Raji (cell line): Measurements from ENCODE around the gene SNX5.

ENCODE experiments used
- POLR2A ChIP-seq: IDR thresholded peaks from 2 replicates; pipeline ENCODE4 v1.6.1; 2011; ENCODE audit warnings: low read depth, low read length, control low read depth; ENCODE audit not compliant: insufficient read depth

Gene SNX5

DNA sequence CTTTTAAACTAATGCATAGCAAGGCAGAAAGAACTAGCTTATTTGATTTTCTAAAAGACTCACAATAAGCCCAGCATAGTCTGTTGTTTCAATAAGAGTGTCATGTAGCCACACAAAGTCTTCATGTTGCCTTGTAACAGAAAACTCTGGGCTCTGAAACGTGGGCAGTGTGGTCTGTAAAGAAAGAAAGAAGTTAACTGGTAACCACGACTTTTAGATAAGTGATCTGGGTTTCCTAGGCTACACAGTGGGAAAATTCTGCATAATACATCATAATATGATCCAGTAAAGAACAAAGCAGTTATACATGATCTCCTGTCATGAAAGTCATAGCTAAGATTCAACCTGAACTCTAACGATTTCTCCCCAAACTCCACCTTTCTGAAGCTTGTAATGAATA lies 13.3 kb downstream of the SNX5 start:
- no peak for TF ChIP-seq POLR2A

DNA sequence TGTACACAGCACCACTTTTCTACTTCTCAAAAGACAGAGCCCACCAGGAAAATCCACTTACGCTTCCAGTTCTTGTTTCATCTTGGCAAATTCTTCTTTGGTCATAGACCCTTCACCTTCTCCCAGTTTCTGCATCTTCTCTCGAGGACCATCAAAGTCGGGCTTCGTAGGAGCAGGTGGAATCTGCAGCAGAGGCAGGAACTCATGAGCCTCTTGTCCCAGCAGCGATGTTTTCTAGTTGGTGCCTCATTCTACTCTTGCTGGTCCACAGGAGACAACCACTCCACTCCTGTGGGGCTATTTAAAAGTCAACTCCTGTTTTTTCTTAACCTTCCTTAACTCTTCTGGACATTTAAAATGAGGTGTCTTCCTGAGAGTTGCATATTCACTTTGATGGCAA lies 14.7 kb downstream of the SNX5 start:
- no peak for TF ChIP-seq POLR2A

DNA sequence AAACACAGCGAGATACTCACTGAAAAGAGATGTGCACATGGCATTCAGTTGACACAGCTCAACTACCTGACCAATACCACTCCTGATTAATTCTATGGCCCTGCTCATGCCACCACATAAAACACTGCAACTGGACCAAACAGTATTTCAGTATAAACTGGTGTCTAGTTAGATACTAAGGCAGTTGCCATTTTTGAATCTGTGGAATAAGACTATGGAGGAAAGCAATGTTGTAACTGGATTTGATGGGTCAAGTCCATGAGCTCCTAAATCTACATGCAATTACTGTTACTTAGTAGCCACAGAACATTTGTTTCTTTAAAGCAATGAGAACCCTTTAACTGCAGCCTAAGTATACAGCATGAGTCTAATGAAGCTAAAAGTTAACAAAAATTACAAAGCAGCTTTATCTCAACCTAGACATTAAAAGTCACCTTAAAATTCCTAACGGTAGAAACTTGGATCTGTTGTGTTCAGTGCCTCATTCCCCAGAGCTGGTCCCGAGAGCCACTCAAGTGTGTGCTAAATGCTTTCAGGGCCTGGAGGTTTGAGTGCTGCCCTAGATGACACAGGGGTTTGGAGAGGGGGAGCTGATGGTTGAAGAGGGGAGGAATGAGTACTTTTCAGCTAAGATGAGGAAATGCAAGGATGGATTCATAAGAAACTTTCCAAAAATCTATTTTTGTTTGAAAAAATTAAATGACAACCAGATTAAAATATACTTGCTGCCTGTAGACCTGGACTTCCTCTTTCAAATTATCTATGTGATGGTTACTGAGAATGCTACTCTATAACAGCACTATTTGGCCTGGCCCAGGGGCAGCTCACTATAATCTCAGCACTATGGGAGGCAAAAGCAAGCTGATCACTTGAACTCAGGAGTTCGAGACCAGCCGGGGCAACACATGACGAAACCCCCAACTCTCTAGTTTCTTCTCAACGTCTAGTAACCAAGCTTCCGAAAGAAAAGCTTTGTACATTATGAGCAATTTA lies 15.6 kb downstream of the SNX5 start:
- no peak for TF ChIP-seq POLR2A

DNA sequence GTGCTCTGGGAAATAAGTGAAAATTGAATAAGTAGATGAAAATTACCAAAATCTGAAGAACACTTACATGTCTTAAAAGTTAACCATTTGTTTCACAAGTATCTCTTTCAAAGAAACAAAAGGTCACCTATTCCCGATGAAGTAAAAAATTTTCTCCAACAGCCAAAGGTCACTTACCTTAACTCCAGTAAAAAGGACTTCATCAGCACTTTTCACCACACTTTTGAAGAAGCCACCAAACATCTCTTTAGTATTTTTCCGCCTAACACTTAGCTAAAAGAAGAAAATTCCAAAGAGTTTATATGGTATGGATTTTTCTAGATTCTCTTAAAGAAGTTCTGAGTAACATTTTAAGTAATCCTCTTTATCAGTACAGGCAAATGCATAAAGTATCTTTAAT lies 17.3 kb downstream of the SNX5 start:
- TF ChIP-seq POLR2A = no peak

DNA sequence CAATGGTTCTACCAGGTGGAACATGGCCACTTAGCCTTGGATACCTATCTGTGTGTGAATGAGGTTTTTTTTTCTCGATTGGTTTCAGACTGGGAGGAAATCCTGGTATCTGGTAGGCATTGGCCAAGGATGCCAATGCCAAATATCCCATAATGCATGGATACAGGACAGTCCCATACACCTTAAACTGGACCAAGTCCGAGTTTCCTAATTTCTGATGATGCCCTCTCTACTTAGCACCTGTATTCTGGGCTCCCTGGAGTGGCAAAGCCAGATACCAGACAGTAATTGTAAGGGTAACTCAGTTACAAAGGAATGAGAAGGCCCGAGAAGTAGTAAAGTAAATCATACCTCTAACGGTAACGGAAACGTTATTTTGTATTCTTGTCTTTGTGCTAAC lies 17.9 kb downstream of the SNX5 start:
- TF ChIP-seq POLR2A = no peak

DNA sequence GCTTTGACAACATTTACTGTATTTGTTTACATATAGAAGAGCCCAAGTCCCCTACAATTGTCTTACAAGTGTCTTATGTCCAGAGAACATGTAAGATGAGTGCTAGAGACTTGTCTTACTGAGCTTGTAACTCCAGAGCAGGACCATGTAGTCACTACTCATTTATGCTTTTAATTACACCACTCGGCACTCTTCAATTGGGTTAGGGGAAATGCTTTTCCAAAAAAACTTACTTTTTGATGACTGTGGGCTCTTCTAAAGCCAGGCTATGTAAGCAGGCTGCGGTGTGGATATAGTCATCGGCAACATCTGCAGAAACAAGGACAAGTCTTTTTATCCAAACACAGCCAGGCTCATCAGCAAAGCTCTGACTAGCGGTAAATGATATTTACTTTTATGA lies 18.7 kb downstream of the SNX5 start:
- TF ChIP-seq POLR2A = no peak

DNA sequence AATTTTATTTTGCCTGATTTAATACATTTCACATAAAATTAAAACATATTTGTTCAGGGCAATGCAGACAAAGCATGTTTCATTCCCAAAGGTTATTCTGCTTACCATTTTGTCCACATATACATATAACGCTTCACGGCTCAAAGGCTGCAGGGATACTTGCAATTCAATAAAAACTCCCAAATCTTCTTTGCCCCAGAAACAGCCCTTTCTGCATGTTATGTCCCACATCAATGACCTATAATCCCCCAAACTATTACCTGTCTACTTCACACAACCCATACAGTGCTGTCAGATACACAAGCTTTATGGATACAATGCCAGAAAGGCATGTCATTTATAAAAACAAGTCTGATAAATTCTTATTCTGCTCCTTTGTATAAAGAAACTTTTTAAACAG lies 20.2 kb downstream of the SNX5 start:
- TF ChIP-seq POLR2A = no peak

DNA sequence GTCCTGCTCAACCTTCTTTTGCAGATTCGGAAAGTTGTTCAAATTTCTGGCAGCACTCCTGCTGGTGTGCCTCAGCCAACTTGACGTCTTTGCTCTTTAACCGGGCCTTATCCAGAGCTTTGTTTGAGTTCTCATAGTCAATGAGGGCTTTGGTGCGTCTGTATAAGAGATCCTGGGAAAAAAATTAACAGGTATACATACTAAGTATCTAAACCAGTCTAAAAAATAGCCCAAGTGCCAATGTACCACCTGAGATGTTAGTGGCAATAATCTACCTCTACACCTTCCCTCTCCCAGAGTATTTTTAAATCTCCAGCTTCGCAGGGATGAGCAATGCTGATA lies 21.1 kb downstream of the SNX5 start:
- TF ChIP-seq POLR2A = no peak

DNA sequence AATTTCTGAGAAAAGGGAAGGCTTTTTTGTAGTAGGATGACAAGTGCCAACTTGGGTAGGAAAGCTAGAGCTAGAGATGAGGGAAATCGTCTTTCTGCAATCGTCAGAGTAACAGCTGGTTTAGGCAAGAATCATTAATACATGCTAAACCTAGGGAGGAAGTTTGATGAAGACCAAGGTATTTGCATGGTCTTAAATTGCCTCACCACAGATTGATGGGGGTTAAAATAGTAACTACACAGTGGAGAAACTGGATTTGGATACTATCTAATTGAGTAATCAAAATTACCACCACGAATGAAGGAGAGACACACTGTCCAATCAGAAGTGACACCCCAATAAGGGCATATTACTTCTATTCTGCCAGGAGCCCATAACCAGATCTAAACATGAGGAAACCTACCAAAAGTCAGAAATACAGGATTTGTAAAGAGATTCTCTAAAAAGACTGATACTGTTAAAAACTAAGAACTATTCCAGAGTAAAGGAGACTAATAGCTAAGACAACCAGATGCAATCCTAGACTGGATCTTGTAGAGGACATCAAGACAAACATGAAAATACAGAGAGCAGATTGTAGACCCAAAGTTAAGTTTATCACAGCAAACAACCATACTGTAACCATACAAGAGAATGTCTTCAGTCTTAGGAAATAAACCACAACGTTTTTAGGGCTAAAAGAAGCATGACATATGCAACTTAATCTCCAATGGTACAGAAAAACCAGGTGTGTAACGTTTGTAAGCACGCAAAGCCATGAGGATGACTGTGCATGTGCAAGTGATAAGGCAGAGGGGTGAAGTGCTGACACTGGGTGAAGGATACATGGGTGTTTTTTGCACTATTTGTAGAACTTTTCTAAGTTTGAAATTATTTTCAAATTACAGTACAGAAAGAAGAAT lies 21.8 kb downstream of the SNX5 start:
- TF ChIP-seq POLR2A = no peak

DNA sequence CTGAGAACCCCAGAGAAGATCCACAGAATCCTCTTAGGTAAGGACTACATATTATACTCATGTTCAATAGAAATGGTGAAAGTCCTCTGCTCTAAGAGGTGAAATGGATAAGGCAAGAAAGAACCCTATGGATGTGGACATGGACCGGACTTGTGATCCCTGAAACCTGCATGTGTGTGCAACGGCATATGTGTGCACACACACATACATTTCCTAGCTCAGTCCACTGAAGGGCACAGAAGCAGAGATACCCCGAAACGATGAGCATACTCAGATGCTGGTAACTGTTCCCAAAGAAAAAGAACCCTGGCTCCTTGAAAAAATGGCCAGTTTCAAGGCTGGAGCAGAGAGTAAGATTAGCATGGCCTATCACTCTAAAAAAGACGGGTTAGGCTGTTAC lies 22.6 kb downstream of the SNX5 start:
- TF ChIP-seq POLR2A = no peak

DNA sequence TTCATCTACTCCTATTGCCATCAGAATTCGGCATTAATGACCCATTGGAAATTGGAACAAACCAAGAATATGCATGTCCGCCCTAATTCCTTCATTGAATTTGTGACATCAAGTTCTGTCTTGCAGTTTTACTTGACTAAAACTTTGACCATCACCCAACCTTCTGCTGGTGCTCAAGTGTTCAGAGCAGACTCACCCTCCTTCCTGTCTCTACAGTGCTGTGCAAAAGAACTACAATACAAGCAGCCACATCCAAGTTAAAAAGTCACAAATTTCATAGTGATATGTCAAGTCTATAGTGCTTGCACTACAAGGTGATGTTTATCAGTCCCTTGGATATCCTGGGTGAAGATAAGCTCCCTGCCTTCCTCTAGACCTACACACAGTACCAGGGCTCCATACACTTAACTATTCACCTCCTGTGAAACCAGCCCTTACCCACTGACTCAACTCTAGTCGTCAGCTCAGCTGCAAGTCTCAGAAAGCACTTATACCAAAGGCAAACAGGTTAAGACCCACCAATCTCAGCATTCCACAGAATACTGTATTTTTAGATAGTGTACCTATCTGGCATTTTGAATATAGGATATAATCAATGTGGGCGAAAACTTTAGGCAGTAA lies 23.6 kb downstream of the SNX5 start:
- no peak for TF ChIP-seq POLR2A

DNA sequence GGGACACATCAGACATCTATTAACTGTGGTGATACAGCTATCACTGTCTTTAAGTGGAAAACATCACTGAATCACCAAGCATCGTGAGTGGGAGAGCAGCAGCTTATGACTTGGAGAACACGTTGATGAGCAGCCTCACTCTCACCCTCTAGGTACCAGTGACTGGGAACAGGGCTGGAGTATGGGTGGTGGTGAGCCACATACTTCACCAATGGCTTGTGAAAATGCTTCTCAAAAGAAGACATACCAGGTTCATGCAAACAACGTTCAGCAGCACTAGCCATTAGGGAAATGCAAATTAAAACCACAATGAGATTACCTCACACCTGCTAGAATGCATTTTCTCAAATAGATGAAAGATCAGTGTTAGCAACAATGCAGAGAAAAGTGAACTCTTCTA lies 25.3 kb downstream of the SNX5 start:
- 0 out of 2 replicates have a peak, but pooled peaks have one; percentile 27 for TF ChIP-seq POLR2A

DNA sequence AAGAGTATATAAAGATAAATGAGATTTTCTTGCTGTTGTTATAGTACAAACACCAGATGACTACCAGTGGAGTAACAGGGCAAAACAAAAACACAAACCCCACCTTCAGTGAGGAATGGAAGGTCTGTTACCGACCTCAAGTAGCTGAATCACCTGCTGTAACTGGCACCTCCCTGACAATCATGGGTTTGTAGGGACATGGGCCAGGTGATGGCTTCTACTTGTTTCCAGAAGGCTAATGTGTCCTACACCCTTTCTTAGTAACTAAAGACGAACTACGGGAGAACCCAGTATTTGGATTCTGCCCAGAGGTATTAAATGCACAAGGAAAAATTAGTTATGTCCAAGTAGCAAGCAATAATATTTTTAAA lies 26.8 kb downstream of the SNX5 start:
- no peak for TF ChIP-seq POLR2A

DNA sequence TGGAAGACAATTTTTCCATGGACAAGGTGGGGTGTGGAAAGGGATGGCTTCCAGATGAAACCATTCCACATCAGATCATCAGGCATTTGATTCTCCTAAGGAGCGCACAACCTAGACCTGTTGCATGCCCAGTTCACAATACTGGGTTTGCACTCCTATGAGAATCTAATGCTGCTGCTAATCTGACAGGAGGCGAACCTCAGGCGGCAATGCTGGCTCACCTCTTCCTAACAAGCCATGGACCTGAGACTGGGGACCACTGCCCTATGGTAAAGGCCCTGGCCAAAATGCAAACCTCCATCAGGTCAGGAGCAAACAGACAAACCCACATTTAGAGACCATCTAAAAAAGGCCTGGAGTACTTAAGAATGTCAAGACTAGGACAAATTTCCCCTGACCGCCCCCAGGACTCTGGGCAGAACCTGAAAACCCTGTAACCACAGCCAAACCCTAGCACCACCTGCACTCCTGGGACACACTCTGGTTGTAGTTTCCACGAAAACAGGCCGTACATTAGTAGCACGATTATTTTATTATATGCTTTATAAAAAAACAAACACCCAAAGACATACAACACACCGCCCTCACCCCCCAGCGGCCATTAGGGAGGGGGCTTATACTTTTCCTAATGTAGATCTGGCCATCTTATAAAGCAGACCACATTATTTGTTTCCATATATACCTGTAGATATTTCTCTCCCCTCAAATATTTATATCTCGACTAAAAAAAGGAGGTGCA lies 27.3 kb downstream of the SNX5 start:
- TF ChIP-seq POLR2A = no peak
